Activated T-helper 1 cell treated with anti-CD3 and anti-CD28 coated beads, Interleukin-12 subunit alpha, Interleukin-12 subunit beta, Interleukin-2, Interleukin-4 antibody, amounts not matched to agents 30 ng/mL and 10 ng/mL and 1 ng/mL, durations not matched to agents 14 hours and 24 hours and 36 hours (primary cell): Measurements from ENCODE around the gene PLA2G2D. TPM values are rescaled to one million over a fixed set of nuclear protein-coding genes. Genes with fewer than 3 reads are reported as not detected.

Experiments used
- DNase-seq: peaks from one replicate; pipeline ENCODE4 v3.0.0; 2021; ENCODE audit warnings: low spot score
- H3K27ac Mint-ChIP-seq: one replicate; pipeline ENCODE4 v1.8.0; 2021; ENCODE audit warnings: mild to moderate bottlenecking, mixed read lengths
- H3K27me3 Mint-ChIP-seq: one replicate; pipeline ENCODE4 v1.8.0; 2022; ENCODE audit warnings: mild to moderate bottlenecking, moderate library complexity, mixed read lengths; ENCODE audit not compliant: insufficient read depth
- H3K36me3 Mint-ChIP-seq: one replicate; pipeline ENCODE4 v1.8.0; 2021; ENCODE audit warnings: low read depth, mixed read lengths
- H3K4me1 Mint-ChIP-seq: one replicate; pipeline ENCODE4 v1.8.0; 2021; ENCODE audit warnings: low read depth, mixed read lengths
- H3K4me3 Mint-ChIP-seq: one replicate; pipeline ENCODE4 v1.8.0; 2021; ENCODE audit warnings: mild to moderate bottlenecking, moderate library complexity, mixed read lengths
- H3K9me3 Mint-ChIP-seq: one replicate; pipeline ENCODE4 v1.8.0; 2021; ENCODE audit warnings: mixed read lengths
- intact Hi-C: fragments of 100-400 bp; cut with micrococcal nuclease; formaldehyde crosslinking; loops from one replicate; pipeline ENCODE4 v1.15.1; 2024
- total RNA-seq: library from RNA; stranded (reverse); gene quantifications from 2 replicates; pipeline ENCODE4 v1.2.3, GENCODE V29; 2022

PLA2G2D gene
- total RNA-seq, 1 donor from 2014 or later, result not detected

DNA sequence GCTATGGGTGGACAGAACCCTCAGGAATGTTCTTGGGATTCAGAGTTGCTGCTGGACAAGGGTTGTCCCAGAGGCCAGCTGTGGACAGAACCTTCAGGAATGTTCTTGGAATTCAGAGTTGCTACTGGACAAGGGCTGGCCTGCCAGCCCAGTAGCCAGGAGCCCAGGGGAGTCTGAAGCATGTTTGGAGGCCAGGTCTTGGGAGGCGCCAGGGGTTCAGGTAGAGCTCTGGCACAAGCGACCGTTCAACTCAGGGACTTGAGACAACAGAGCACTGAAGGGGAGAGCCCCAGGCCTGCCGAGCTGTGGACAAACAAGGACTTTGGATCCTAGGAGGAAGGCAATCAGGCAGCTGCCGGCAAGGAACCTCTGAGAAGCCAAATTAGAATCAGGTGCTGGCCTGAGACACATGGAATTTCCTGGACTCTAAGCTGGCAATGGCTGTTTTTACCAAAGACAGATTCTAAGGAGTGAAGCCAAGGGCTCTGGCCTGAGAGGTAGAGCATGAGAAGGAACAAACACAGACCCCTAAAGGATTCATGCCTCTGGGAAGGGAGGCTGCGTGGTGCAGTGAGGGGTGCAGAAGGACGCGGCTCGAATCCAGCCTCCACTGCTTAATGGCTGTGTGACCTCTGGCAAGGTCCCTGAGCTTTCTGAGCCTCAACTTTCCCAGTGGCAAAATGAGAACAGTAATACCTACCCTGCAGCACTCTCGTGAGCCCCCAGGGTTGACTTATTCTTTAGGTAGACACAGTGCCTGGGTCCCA lies 36.0 kb downstream of the PLA2G2D start:
- H3K9me3 Mint-ChIP-seq, result no peaks in the 10 kb centered on the region
- peaks cover 7% of the 10 kb centered on the region for H3K4me1 Mint-ChIP-seq
- H3K27ac Mint-ChIP-seq, result no peak overlapping the region
- peaks cover 23% of the 10 kb centered on the region for H3K27me3 Mint-ChIP-seq
- H3K36me3 Mint-ChIP-seq, result no peaks in the 10 kb centered on the region
- DNase-seq, result no peak
- H3K4me3 Mint-ChIP-seq, result no peak overlapping the region
- intact Hi-C loops, result no loop called here

DNA sequence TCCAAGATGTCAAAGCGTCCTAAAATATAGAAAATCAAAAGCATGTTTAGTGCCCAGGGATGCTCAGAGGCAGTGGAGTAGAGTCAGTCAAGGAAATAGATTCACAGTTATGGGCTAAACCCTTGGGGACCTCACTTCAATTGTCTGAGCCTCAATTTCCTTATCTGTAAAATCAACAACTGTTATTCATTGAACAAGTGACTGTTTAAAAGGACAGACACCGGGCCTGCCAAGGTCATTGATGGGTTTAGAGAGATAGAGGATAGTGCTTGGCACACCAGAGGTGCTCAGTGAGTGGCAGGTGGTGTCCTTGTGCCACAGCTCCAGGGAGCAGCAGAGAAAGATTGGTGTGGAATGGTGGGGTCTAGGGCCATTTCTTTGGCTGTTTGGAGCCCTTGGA lies 36.6 kb downstream of the PLA2G2D start:
- Mint-ChIP-seq H3K27ac (no peak overlapping the region), H3K27me3 (peaks cover 26% of the 10 kb centered on the region), H3K9me3 (no peaks in the 10 kb centered on the region), H3K36me3 (no peaks in the 10 kb centered on the region), H3K4me3 (no peak overlapping the region), H3K4me1 (peaks cover 7% of the 10 kb centered on the region)
- no peak for DNase-seq
- intact Hi-C loops, result no loop called here

DNA sequence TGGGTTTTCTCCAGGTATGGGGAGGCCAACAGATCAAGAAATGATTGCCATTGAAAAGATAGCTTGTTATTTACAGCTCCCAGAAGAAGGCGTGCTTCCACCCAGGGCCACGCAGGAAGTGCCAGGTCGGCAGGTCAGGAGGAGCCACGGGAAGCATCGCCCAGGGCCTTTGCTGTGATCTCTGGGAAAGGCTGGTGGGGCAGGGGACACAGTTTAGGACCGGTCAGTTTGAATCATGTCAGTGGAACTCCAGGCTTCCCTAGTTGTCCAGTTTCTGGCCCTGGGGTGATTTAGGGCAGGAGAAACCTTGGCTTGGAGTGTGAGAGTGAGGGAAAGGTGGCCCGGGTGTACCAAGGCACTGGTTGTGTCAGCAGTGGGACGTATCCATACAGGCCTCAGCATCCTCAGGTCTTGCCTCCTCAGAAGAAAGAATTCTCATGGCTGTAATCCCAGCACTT lies 38.0 kb downstream of the PLA2G2D start:
- no peak overlapping the region for H3K27ac Mint-ChIP-seq
- peaks cover 7% of the 10 kb centered on the region for H3K4me1 Mint-ChIP-seq
- intact Hi-C loops, result no loop called here
- no peak overlapping the region for H3K4me3 Mint-ChIP-seq
- H3K27me3 Mint-ChIP-seq, result peaks cover 33% of the 10 kb centered on the region
- no peaks in the 10 kb centered on the region for H3K36me3 Mint-ChIP-seq
- DNase-seq, result no peak
- H3K9me3 Mint-ChIP-seq, result no peaks in the 10 kb centered on the region

DNA sequence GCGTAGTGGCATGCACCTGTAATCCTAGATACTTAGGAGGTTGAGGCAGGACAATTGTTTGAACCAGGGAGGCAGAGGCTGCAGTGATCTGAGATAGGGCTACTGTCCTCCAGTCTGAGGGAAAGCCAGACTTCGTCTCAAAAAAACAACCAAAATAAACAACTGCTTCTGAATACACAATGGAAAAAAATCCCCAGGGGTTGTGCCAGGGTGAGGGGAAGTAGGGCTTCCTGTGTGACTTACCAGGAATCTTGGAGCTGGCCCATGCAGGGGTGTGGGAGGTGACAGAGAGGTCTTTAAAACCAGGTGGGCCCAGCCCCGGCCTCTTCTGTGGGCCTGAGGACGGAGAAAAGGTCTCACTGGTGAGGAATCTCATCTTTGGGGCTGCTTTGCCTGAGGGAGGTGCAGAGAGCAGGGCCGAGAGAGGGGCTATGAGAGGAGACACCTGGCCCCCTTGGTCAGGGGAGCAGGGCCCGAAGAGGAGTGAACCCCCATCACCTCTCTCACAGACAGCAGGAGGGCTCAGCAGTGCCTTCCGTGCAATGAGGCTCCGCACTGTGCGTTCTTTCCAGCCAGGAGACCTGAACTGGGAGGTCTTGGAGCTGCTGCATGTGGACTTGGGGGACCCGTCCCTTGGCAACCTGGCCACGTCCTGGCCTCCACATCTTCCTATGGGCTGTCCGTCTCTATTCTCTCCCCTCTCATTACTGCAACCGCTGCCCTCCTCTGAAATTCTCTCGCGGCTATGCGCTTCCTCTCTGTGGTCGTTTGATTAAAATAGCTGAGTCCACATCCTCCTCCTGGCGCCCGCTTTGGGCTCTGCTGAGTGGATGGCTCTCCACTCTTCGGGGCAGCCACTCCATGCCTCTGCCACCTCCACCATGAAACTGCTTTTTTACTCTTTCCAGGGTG lies 38.6 kb downstream of the PLA2G2D start:
- Mint-ChIP-seq H3K9me3 (no peaks in the 10 kb centered on the region), H3K4me1 (peaks cover 7% of the 10 kb centered on the region), H3K36me3 (no peaks in the 10 kb centered on the region), H3K4me3 (no peak overlapping the region), H3K27me3 (peaks cover 33% of the 10 kb centered on the region), H3K27ac (no peak overlapping the region)
- intact Hi-C loops, result no loop called here
- no peak for DNase-seq

DNA sequence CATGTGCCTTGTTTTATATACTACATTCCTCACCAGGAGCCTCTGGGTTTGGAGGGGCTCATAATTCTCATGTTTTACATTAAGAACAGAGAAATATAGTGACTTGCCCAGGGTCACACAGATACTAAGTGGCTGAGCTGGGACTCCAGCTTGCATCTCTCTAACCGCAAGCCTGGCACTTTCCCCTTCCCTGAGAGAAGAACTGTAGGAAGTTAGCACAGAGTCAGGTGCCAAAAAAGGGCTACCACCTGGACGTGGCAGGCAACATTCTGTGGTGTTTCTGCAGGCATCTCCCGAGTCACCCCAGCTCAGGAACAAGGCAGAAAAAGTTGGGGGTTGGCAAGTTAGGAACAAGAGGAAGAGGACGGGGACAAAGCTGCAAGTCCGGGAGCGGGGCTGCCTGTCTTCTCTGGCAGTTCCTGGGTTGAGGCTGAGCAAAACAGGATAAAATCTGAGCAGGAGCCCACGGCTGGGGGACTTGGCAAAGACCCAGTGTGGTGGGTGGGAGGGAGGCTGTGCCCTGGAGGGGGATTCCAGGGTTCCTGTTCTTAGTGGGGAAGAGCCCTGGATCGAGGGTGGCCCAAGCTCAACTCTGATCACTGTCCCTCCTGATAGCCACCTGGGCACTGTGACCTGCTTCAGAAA lies 39.6 kb downstream of the PLA2G2D start:
- peaks cover 33% of the 10 kb centered on the region for H3K27me3 Mint-ChIP-seq
- H3K9me3 Mint-ChIP-seq, result no peaks in the 10 kb centered on the region
- H3K36me3 Mint-ChIP-seq, result no peaks in the 10 kb centered on the region
- no peak overlapping the region for H3K27ac Mint-ChIP-seq
- H3K4me1 Mint-ChIP-seq, result peaks cover 7% of the 10 kb centered on the region
- H3K4me3 Mint-ChIP-seq, result no peak overlapping the region
- intact Hi-C loops, result no loop called here
- DNase-seq, result no peak

DNA sequence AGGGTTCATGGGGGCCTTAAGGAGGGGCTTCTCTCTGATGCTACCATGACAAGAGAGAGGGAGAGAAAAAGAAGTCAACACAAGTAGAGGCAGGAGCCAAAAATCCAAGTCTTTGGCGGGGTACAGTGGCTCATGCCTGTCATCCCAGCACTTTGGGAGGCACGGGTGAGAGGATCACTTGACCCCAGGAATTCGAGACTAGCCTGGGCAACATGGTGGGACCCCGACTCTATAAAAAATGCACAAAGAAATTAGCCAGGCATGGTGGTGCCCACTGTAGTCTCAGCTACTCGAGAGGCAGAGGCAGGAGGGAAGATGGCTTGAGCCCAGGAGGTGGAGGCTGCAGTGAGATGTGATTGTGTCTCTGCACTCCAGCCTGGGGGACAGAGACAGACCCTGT lies 40.6 kb downstream of the PLA2G2D start:
- Mint-ChIP-seq H3K27me3 (peaks cover 33% of the 10 kb centered on the region), H3K4me3 (no peak overlapping the region), H3K4me1 (peaks cover 7% of the 10 kb centered on the region), H3K27ac (no peak overlapping the region), H3K9me3 (no peaks in the 10 kb centered on the region), H3K36me3 (no peaks in the 10 kb centered on the region)
- no peak for DNase-seq
- intact Hi-C loops, result no loop called here

DNA sequence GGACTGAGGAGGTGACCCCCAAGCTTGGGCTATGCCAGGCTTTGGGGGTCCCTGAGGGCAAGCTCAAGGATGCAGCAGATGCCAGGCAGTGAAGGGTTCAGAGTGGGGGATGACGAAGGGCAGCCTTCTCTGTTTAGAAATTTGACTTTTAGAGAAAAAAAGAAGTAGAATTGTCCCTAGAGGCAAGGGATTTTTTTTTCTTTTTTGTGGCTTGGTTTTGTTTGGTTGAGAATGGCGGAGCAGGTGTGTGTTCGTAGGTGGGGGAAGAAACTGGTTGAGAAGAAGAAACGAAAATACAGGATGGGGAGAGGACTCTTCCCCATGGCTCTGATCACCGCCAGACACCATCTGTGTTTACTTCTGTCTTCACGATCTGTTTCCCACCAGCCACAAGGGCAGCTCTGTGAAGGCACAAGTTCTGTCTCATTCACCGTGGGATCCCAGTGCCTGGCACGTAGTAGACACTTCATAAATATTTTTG lies 41.1 kb downstream of the PLA2G2D start:
- peaks cover 7% of the 10 kb centered on the region for H3K4me1 Mint-ChIP-seq
- no peaks in the 10 kb centered on the region for H3K36me3 Mint-ChIP-seq
- DNase-seq, result no peak
- no peak overlapping the region for H3K27ac Mint-ChIP-seq
- intact Hi-C loops, result no loop called here
- H3K9me3 Mint-ChIP-seq, result no peaks in the 10 kb centered on the region
- H3K4me3 Mint-ChIP-seq, result no peak overlapping the region
- H3K27me3 Mint-ChIP-seq, result peaks cover 35% of the 10 kb centered on the region

DNA sequence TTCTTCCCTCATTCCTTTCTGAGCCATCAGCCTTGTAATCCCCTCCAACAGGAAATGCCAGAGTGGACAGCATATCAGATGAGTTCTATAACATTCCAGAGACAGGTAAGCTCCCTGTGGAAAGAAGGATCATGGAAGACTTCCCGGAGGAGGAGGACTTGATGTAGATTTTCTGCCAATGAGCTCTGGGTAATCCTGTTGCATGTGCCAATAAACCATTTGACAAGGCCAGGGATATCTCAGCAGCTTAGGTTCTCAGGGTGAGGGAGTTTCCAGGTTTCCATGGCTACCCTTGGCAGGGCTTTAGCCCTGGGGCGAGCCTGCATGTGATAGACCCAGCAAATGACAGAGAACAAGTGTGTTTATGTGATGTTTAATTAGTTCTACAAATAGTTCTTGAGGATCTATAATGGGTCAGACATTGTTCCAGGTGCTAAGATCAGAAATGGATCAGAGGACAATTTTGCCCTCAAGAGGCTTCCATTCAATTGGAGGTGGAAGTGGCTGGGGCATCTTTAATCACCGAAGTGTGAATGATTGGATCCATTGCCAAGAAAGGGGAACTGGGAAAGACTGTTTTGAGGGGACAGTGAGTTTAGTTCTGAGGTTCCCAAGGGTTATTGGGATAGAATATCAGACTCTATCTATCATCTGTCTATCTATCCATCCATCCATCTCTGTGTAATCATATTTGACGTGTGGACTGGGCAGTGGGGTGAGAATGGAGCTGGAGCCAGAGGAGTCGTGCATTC lies 42.5 kb downstream of the PLA2G2D start:
- Mint-ChIP-seq H3K27ac (no peak overlapping the region), H3K9me3 (no peaks in the 10 kb centered on the region), H3K4me3 (no peak overlapping the region), H3K4me1 (peaks cover 7% of the 10 kb centered on the region), H3K27me3 (peaks cover 35% of the 10 kb centered on the region), H3K36me3 (no peaks in the 10 kb centered on the region)
- intact Hi-C loops, result no loop called here
- no peak for DNase-seq

DNA sequence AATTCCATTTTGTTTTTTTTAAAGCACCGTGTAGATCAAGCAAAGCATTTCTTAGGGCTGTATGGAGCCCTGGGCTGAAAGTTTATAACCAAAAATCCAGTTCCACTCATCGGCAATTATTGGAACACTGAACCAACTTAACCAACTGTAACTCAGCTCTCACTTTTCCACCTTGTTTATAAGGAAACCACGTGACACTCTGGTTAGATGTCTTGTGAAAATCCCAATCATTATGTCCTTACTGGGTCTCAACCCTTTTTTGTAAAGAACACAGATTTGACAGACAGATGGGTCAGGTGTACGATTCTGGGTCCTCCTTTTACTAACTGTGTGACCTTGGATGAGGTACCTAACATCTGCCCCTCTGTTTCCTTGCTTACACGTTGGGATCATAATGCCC lies 43.1 kb downstream of the PLA2G2D start:
- Mint-ChIP-seq H3K36me3 (no peaks in the 10 kb centered on the region), H3K27ac (no peak overlapping the region), H3K9me3 (no peaks in the 10 kb centered on the region), H3K4me1 (peaks cover 5% of the 10 kb centered on the region), H3K27me3 (peaks cover 34% of the 10 kb centered on the region), H3K4me3 (no peak overlapping the region)
- no peak for DNase-seq
- intact Hi-C loops, result no loop called here

DNA sequence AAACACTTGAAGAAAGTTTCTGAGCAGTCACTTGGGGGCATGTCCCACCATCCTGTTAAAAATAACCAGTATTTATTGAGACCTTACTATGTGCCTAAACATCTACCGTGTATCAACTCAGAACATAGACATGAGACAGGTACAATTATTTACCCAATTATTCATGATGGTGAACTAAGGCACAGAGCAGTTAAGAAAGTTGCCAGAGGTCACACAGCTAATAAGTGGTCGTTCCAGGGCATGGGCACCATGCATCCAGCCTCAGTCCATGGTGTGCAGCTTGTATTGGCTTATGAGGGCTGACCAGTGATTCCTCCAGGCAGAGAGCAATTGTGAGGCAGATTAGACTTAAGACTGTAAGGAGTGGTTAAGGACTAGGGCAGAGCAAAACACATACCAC lies 44.0 kb downstream of the PLA2G2D start:
- Mint-ChIP-seq H3K27me3 (peaks cover 25% of the 10 kb centered on the region), H3K27ac (no peak overlapping the region), H3K9me3 (no peaks in the 10 kb centered on the region), H3K4me3 (no peak overlapping the region), H3K36me3 (no peaks in the 10 kb centered on the region), H3K4me1 (no peaks in the 10 kb centered on the region)
- intact Hi-C loops, result no loop called here
- no peak for DNase-seq

DNA sequence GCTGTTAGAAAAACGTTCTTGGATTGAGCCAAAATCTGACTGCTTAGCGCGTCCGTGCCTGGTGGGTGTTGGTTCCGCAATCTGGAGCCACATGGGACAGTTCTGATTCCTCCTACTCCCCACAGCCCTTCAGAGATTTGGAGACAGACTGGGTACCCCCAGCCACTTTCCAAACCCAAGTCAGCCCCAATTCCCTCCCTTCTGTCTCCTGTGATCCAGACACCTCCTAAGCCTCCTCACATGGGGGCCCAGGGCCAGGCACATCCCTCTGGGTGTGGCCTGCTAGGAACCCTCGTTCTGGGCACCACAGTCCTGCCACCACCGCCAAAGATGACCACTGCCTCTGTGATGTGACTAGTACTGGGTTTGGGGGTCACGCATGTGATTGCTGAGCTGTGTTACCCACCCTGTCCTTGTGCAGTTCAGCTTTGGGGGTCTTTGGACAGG lies 44.6 kb downstream of the PLA2G2D start:
- Mint-ChIP-seq H3K4me1 (no peaks in the 10 kb centered on the region), H3K4me3 (no peak overlapping the region), H3K27me3 (peaks cover 24% of the 10 kb centered on the region), H3K36me3 (no peaks in the 10 kb centered on the region), H3K9me3 (no peaks in the 10 kb centered on the region), H3K27ac (no peak overlapping the region)
- no peak for DNase-seq
- intact Hi-C loops, result no loop called here

DNA sequence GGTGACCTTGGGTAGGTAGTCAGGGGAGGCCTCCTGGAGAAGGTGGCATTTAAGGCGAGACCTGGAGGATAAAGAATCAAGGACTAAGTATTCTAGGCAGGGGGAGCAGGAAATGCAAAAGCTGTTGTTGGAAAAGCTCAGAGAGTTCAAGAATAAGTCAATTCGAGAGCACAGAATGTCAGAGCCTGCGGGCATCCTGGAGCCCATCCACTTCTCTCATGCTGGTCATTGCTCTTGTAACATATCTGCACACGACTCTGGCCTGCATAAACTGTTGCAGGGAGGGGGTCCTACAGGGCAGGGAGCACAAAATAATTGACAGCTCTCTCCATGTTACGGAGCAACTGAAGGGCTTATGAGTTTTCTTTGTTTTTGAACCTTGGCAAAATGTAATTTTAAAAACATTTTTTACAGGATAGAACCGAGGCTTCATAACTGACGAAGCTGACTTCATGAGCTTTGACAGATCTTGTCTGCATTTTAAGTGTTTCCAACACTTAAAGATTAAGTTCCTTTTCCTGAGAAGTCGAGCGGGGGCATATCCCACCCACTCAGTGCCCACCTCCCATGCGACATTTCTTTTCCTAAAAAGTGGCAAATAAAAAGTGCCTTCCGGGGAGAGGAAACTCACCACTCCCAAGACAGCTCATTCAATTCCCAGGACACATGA lies 45.1 kb downstream of the PLA2G2D start:
- no peaks in the 10 kb centered on the region for H3K36me3 Mint-ChIP-seq
- H3K27me3 Mint-ChIP-seq, result peaks cover 20% of the 10 kb centered on the region
- H3K27ac Mint-ChIP-seq, result no peak overlapping the region
- H3K4me1 Mint-ChIP-seq, result no peaks in the 10 kb centered on the region
- no peak for DNase-seq
- H3K9me3 Mint-ChIP-seq, result no peaks in the 10 kb centered on the region
- H3K4me3 Mint-ChIP-seq, result no peak overlapping the region
- intact Hi-C loops, result no loop called here
